ENCODE results near the gene JAGN1. TPM values are rescaled to one million over a fixed set of nuclear protein-coding genes. Genes with fewer than 3 reads are reported as not detected.
"Not testable (repeated sequence)": the region's sequence is repeated elsewhere in the genome, so short reads cannot be mapped to it uniquely, and the experiment has no call there.

JAGN1 gene
- polyA plus RNA-seq (ENCODE audit: insufficient read length in 4 of 4), result 10 to 100 TPM; 31.1 to 46.2 (median 44.1) TPM

- DNase-seq (ENCODE audit: low read depth in 4 of 4, low spot score in 3 of 4), result peak; percentile 74 to 83 (median 80)
These were observed at the start of gene JAGN1 for GRCh38 chr3:9890249-9891071. TSS of gene JAGN1 (plus strand) at chr3:9890610. CDS start at chr3:9890723, 113 bp downstream.

GRCh38 chr3:9841015-9841414, 49.4 kb upstream of the JAGN1 start:
- no peak for DNase-seq (ENCODE audit: low read depth in 4 of 4, low spot score in 3 of 4)

GRCh38 chr3:9843715-9844438, 46.5 kb upstream of the JAGN1 start, which contains the start of gene RPUSD3:
TSS of gene RPUSD3 (minus strand) at chr3:9844008. CDS start at chr3:9843990, 18 bp downstream.
- peak; percentile 88 to 96 (median 92) for DNase-seq (ENCODE audit: low read depth in 4 of 4, low spot score in 3 of 4)

GRCh38 chr3:9846231-9846630, 44.2 kb upstream of the JAGN1 start:
- no peak for DNase-seq (ENCODE audit: low read depth in 4 of 4, low spot score in 3 of 4)

- no peak for DNase-seq (ENCODE audit: low read depth in 4 of 4, low spot score in 3 of 4)
These were observed 43.4 kb upstream of the JAGN1 start for GRCh38 chr3:9846931-9847488.

GRCh38 chr3:9847870-9848269, 42.5 kb upstream of the JAGN1 start:
- not testable (repeated sequence) for DNase-seq (ENCODE audit: low read depth in 4 of 4, low spot score in 3 of 4)

GRCh38 chr3:9848860-9849259, 41.5 kb upstream of the JAGN1 start:
- DNase-seq (ENCODE audit: low read depth in 4 of 4, low spot score in 3 of 4), result not testable (repeated sequence)

GRCh38 chr3:9851383-9851782, 39.0 kb upstream of the JAGN1 start:
- DNase-seq (ENCODE audit: low read depth in 4 of 4, low spot score in 3 of 4), result not testable (repeated sequence)

- DNase-seq (ENCODE audit: low read depth in 4 of 4, low spot score in 3 of 4), result not testable (repeated sequence)
These were observed 38.5 kb upstream of the JAGN1 start for GRCh38 chr3:9851926-9852325.

- no peak for DNase-seq (ENCODE audit: low read depth in 4 of 4, low spot score in 3 of 4)
These were observed 37.9 kb upstream of the JAGN1 start for GRCh38 chr3:9852528-9852927.

GRCh38 chr3:9854291-9854940, 36.0 kb upstream of the JAGN1 start:
- not testable (repeated sequence) for DNase-seq (ENCODE audit: low read depth in 4 of 4, low spot score in 3 of 4)

GRCh38 chr3:9855594-9855993, 34.8 kb upstream of the JAGN1 start:
- no peak for DNase-seq (ENCODE audit: low read depth in 4 of 4, low spot score in 3 of 4)

GRCh38 chr3:9859530-9860025, 30.8 kb upstream of the JAGN1 start:
- no peak for DNase-seq (ENCODE audit: low read depth in 4 of 4, low spot score in 3 of 4)

- no peak for DNase-seq (ENCODE audit: low read depth in 4 of 4, low spot score in 3 of 4)
These were observed 29.2 kb upstream of the JAGN1 start for GRCh38 chr3:9861201-9861600.

GRCh38 chr3:9861626-9862130, 28.7 kb upstream of the JAGN1 start:
- no peak for DNase-seq (ENCODE audit: low read depth in 4 of 4, low spot score in 3 of 4)

GRCh38 chr3:9862391-9863057, 27.9 kb upstream of the JAGN1 start:
- DNase-seq (ENCODE audit: low read depth in 4 of 4, low spot score in 3 of 4), result peak in 1 of 4 donors; percentile 18

- DNase-seq (ENCODE audit: low read depth in 4 of 4, low spot score in 3 of 4), result no peak
These were observed 27.2 kb upstream of the JAGN1 start for GRCh38 chr3:9863058-9863772.

GRCh38 chr3:9864200-9864927, 26.0 kb upstream of the JAGN1 start:
- DNase-seq (ENCODE audit: low read depth in 4 of 4, low spot score in 3 of 4), result peak in 3 of 4 donors; percentile 21 to 53 (median 38)
